Diencephalon (tissue), 1 donor: ENCODE data around the gene ISY1. TPM values are rescaled to one million over a fixed set of nuclear protein-coding genes. Genes with fewer than 3 reads are reported as not detected.

Source experiments
- total RNA-seq: library from RNA; depleted of rRNA; stranded (reverse); fragments of >200 nt; gene quantifications from one replicate; pipeline ENCODE4 v1.2.3, GENCODE V29; 2014

ISY1 gene
- total RNA-seq: 13.4 TPM

DNA sequence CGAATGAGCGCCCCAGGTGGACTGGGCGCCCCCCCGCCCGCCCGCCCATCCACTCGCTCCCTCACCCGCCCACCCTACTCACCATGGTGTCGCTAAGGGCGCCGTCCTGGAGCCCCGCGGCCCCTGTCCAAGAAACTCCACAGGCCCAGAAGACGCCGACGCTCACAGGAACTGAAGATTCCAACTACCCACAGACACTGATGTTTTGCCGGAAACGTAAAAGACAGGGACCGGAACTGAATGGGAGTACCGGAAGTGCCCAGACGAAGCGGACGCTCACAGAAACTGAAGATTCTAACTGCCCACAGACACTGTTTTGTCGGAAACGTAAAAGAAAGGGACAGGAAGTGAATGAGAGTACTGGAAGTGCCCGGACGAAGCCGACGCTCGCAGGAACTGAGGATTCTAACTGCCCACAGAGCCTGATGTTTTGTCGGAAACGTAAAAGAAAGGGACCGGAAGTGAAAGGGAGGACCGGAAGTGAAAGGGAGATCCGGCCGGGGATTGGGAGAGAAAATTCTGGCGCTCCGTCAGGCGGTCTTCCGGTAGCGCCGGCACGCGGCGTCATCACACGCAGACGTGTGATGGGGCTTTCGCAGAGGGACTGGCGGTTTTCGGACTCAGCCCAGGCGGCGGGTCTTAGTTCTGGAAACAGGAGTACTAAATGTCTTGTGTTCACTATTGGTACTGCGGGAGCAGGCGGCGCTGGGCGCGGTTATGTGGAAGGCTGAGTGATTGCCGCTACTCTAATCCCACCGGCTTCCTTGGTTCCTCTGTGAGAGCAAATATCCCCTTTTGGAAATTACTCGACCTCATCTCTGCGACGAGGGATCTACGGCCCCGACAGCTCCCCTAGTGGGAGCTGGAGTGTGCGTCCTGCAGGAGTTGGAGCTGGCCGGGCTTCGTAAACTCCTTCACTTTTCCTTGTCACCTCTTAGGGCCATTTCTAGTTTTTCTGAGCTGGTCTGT, at the start of gene ISY1:
ISY1 (minus strand) TSS at position 173 of the 969 bp plus-strand sequence; CDS start at position 85, 88 bp downstream.

DNA sequence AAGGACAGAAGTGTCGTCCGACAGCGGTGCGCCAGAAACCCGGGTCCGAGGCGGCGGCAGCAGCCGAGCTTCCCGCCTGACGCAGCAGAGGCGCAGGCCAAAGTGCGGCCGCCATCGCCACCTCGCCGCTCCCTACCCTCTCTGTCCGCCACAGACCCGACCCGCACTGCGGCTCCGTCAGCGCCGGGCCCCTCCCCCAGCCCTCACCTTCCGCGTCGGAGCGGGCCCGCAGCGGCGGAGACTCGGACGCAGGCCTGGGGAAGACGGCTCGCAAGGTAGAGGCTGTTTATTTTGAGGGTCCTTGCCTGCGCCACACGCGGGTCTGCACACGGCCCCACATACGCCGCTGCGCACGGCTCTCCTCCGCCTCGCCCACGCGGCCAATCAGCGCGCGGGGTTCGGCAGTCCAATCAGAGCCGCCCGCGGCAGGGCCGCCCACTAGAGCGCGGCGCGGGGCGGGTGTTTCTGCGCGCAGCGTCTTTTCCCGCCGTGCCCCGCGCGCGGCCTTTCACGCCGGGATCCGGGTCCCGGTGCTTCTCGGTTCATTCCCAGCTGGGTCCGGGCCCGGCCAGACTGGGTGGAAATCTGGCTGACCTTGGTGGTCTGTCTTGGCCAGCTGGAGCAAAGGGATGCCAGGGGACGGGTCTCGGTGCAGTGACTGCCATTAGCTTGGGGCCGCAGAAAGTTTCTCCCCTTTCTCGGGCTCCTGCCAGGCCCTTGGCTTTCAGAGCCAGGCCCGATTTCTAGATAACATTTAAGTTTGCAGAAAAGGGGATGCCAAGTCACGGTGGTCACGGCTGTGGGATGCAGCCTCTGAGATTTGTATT, 22.9 kb upstream of the ISY1 start, which contains the start of gene CNBP:
CNBP (minus strand) TSS at position 328 of the 827 bp plus-strand sequence. CDS start 12,139 bp downstream, outside the sequence.

DNA sequence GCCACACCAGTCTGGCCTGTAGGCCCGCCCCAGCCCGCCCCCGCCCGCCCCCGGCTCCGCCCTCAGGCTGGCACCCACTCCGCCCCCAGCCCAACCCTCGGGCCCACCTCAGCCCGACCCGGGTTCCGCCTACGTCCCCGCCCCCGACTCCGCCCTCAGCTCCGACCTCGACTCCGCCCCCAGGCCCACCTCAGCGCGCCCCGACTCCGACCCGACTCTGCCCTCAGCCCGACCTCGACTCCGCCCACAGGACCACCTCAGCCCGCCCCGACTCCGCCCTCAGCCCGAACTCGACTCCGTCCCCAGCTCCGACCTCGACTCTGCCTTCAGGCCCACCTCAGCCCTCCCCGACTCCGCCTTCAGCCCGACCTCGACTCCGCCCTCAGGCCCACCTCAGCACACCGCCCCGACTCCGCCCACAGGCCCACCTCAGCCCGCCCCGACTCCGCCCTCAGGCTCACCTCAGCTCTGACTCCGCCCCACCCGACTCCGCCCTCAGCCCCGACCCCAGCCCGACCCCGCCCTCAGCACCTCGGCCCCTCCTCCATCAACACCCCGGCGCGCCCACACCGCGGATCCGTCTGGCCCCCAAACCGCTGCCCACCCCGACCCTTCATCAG, 39.0 kb downstream of the ISY1 start, which contains the start of gene RAB43:
RAB43 (minus strand) TSS at position 13 of the 620 bp plus-strand sequence. CDS start 315 bp downstream, outside the sequence.

Other genes starting within 250 kb of the ISY1 start
- 6.5 TPM for gene CFAP92, start 167.0 kb downstream of the ISY1 start, total RNA-seq
- 1.6 TPM for gene EFCC1, start 159.8 kb downstream of the ISY1 start, total RNA-seq
- not detected for gene GP9, start 100.3 kb downstream of the ISY1 start, total RNA-seq
- gene RAB43, start 39.3 kb downstream of the ISY1 start, total RNA-seq: 3.0 TPM
- 165 TPM for gene CNBP, start 22.8 kb upstream of the ISY1 start, total RNA-seq
- gene COPG1, start 88.5 kb upstream of the ISY1 start, total RNA-seq: 105 TPM
- 20.8 TPM for gene HMCES, start 117.8 kb upstream of the ISY1 start, total RNA-seq